NT2/D1 (cell line): ENCODE measurements around the gene CAPN14.

Source experiments
- DNase-seq: peaks from one replicate; pipeline ENCODE4 v3.0.0-alpha.2; 2011; ENCODE audit warnings: low read depth, low spot score
- H3K27me3 ChIP-seq: 2 replicates; pipeline ENCODE4 v1.6.0; 2011; ENCODE audit warnings: mild to moderate bottlenecking; ENCODE audit not compliant: insufficient read length, insufficient read depth
- H3K36me3 ChIP-seq: 2 replicates; pipeline ENCODE4 v1.6.1; 2011; ENCODE audit warnings: mild to moderate bottlenecking, low read length, mixed read lengths; ENCODE audit not compliant: insufficient read depth, insufficient read length
- H3K4me1 ChIP-seq: 2 replicates; pipeline ENCODE4 v1.5.1; 2011; ENCODE audit not compliant: insufficient read depth, insufficient read length
- H3K4me3 ChIP-seq: 2 replicates; pipeline ENCODE4 v1.5.1; 2011; ENCODE audit warnings: low read depth; ENCODE audit not compliant: insufficient read length
- H3K9ac ChIP-seq: 2 replicates; pipeline ENCODE4 v1.6.0; 2011; ENCODE audit warnings: low read depth; ENCODE audit not compliant: insufficient read length
- H3K9me3 ChIP-seq: 2 replicates; pipeline ENCODE4 v1.5.1; 2011; ENCODE audit warnings: mild to moderate bottlenecking, low read length; ENCODE audit not compliant: insufficient read depth
- SUZ12 ChIP-seq: IDR thresholded peaks from 2 replicates; pipeline ENCODE4 v1.6.1; 2011; ENCODE audit not compliant: insufficient read length, insufficient read depth; ENCODE audit errors: extremely low read depth
- YY1 ChIP-seq: IDR thresholded peaks from 2 replicates; pipeline ENCODE4 v1.6.1; 2011; ENCODE audit not compliant: insufficient read length, insufficient read depth
- ZNF274 ChIP-seq: IDR thresholded peaks from 2 replicates; pipeline ENCODE4 v1.6.1; 2011; ENCODE audit warnings: mild to moderate bottlenecking, low read depth, low read length

CAPN14 gene

GRCh38 chr2:31235504-31235902, 18.2 kb upstream of the CAPN14 start:
- TF ChIP-seq SUZ12 (no peak), YY1 (no peak), ZNF274 (no peak)
- H3K9me3 ChIP-seq, result no peaks in the 10 kb centered on the region
- DNase-seq, result no peak
- peaks cover 7% of the 10 kb centered on the region for H3K36me3 ChIP-seq
- no peak overlapping the region for H3K9ac ChIP-seq
- H3K4me3 ChIP-seq, result no peak overlapping the region
- H3K4me1 ChIP-seq, result peaks cover 2% of the 10 kb centered on the region
- peaks cover 4% of the 10 kb centered on the region for H3K27me3 ChIP-seq

- peak overlapping the region; percentile 72 for H3K4me3 ChIP-seq
- peaks cover 2% of the 10 kb centered on the region for H3K4me1 ChIP-seq
- TF ChIP-seq YY1 (no peak), ZNF274 (no peak), SUZ12 (no peak)
- peak overlapping the region; percentile 74 for H3K9ac ChIP-seq
- no peak for DNase-seq
- peaks cover 7% of the 10 kb centered on the region for H3K36me3 ChIP-seq
- peaks cover 4% of the 10 kb centered on the region for H3K27me3 ChIP-seq
- no peaks in the 10 kb centered on the region for H3K9me3 ChIP-seq
These were observed 17.6 kb upstream of the CAPN14 start for GRCh38 chr2:31234683-31235503.

- Histone ChIP-seq H3K9ac (peak within 1 kb of the TSS; percentile 74), H3K4me3 (peak within 1 kb of the TSS; percentile 72), H3K9me3 (no peaks in the 10 kb centered on the region), H3K27me3 (peaks cover 4% of the 10 kb centered on the region), H3K36me3 (peaks cover 5% of the 10 kb centered on the region), H3K4me1 (peaks cover 2% of the 10 kb centered on the region)
- DNase-seq, result peak; percentile 94
- peak; percentile 96 for TF ChIP-seq YY1
- TF ChIP-seq ZNF274, result no peak
- no peak for TF ChIP-seq SUZ12
These were observed 16.7 kb upstream of the CAPN14 start, which contains the start of gene EHD3 for GRCh38 chr2:31233741-31234682. TSS of gene EHD3 (plus strand) at chr2:31234152. CDS start at chr2:31234622, 470 bp downstream.

GRCh38 chr2:31233231-31233630, 15.9 kb upstream of the CAPN14 start:
- no peak overlapping the region for H3K9ac ChIP-seq
- peaks cover 4% of the 10 kb centered on the region for H3K27me3 ChIP-seq
- DNase-seq, result no peak
- peaks cover 2% of the 10 kb centered on the region for H3K4me1 ChIP-seq
- no peaks in the 10 kb centered on the region for H3K9me3 ChIP-seq
- no peaks in the 10 kb centered on the region for H3K36me3 ChIP-seq
- H3K4me3 ChIP-seq, result no peak overlapping the region
- TF ChIP-seq YY1 (no peak), ZNF274 (no peak), SUZ12 (no peak)

GRCh38 chr2:31232586-31232985, 15.3 kb upstream of the CAPN14 start:
- Histone ChIP-seq H3K4me1 (peaks cover 2% of the 10 kb centered on the region), H3K4me3 (no peak overlapping the region), H3K9ac (no peak overlapping the region), H3K36me3 (no peaks in the 10 kb centered on the region), H3K27me3 (peaks cover 4% of the 10 kb centered on the region), H3K9me3 (no peaks in the 10 kb centered on the region)
- TF ChIP-seq YY1, result no peak
- no peak for TF ChIP-seq SUZ12
- TF ChIP-seq ZNF274, result no peak
- no peak for DNase-seq

- Histone ChIP-seq H3K27me3 (peaks cover 4% of the 10 kb centered on the region), H3K36me3 (no peaks in the 10 kb centered on the region), H3K4me3 (no peak overlapping the region), H3K9ac (no peak overlapping the region), H3K9me3 (no peaks in the 10 kb centered on the region), H3K4me1 (peaks cover 2% of the 10 kb centered on the region)
- TF ChIP-seq YY1, result no peak
- TF ChIP-seq SUZ12, result no peak
- TF ChIP-seq ZNF274, result no peak
- no peak for DNase-seq
These were observed 14.4 kb upstream of the CAPN14 start for GRCh38 chr2:31231571-31232302.
